ENCODE results near the gene CCDC92.

CCDC92 gene

GRCh38 chr12:123973552-123974341 is 1.1 kb upstream of the CCDC92 start:
- DNase-seq (ENCODE audit: low read depth) = no peak

- peak; percentile 10 for DNase-seq (ENCODE audit: low read depth)
Measured at GRCh38 chr12:123971770-123972456, 718 bp downstream of the CCDC92 start.

GRCh38 chr12:123971449-123971769 is 1.2 kb downstream of the CCDC92 start:
- DNase-seq (ENCODE audit: low read depth) = no peak

GRCh38 chr12:123967121-123967586 is 5.5 kb downstream of the CCDC92 start:
- no peak for DNase-seq (ENCODE audit: low read depth)

GRCh38 chr12:123966596-123966995 is 6.0 kb downstream of the CCDC92 start:
- DNase-seq (ENCODE audit: low read depth) = no peak

- DNase-seq (ENCODE audit: low read depth) = no peak
Measured at GRCh38 chr12:123965382-123965781, 7.2 kb downstream of the CCDC92 start.

- DNase-seq (ENCODE audit: low read depth) = no peak
Measured at GRCh38 chr12:123963821-123964220, 8.8 kb downstream of the CCDC92 start.

- no peak for DNase-seq (ENCODE audit: low read depth)
Measured at GRCh38 chr12:123962513-123962912, 10.1 kb downstream of the CCDC92 start.

- DNase-seq (ENCODE audit: low read depth) = no peak
Measured at GRCh38 chr12:123961585-123962345, 10.9 kb downstream of the CCDC92 start.

- no peak for DNase-seq (ENCODE audit: low read depth)
Measured at GRCh38 chr12:123960856-123961255, 11.8 kb downstream of the CCDC92 start.

GRCh38 chr12:123960029-123960735 is 12.4 kb downstream of the CCDC92 start:
- DNase-seq (ENCODE audit: low read depth) = no peak

- no peak for DNase-seq (ENCODE audit: low read depth)
Measured at GRCh38 chr12:123958876-123959275, 13.8 kb downstream of the CCDC92 start.

- DNase-seq (ENCODE audit: low read depth) = no peak
Measured at GRCh38 chr12:123958462-123958861, 14.2 kb downstream of the CCDC92 start.

- DNase-seq (ENCODE audit: low read depth) = no peak
Measured at GRCh38 chr12:123957196-123957595, 15.4 kb downstream of the CCDC92 start.

- no peak for DNase-seq (ENCODE audit: low read depth)
Measured at GRCh38 chr12:123956249-123956648, 16.4 kb downstream of the CCDC92 start.

GRCh38 chr12:123954647-123955350 is 17.8 kb downstream of the CCDC92 start:
- DNase-seq (ENCODE audit: low read depth) = no peak

- no peak for DNase-seq (ENCODE audit: low read depth)
Measured at GRCh38 chr12:123952037-123952436, 20.6 kb downstream of the CCDC92 start.

GRCh38 chr12:123951467-123951866 is 21.2 kb downstream of the CCDC92 start:
- DNase-seq (ENCODE audit: low read depth) = no peak

- DNase-seq (ENCODE audit: low read depth) = no peak
Measured at GRCh38 chr12:123950476-123951349, 21.9 kb downstream of the CCDC92 start.

GRCh38 chr12:123949770-123950165 is 22.9 kb downstream of the CCDC92 start:
- DNase-seq (ENCODE audit: low read depth) = no peak

All from stimulated activated CD8-positive, alpha-beta memory T cell treated with anti-CD3 and anti-CD28 coated beads, Interleukin-12 subunit alpha, Interleukin-12 subunit beta, amount 100 ng/mL, for 4 hours (primary cell).